Activated naive CD8-positive, alpha-beta T cell (primary cell): Measurements from ENCODE around the gene GREM1.

Experiments used
- H3K27ac Mint-ChIP-seq: one replicate; pipeline ENCODE4 v1.8.0; 2021; ENCODE audit warnings: mixed read lengths
- H3K27me3 Mint-ChIP-seq: one replicate; pipeline ENCODE4 v1.8.0; 2021; ENCODE audit warnings: mixed read lengths
- H3K36me3 Mint-ChIP-seq: one replicate; pipeline ENCODE4 v1.8.0; 2021; ENCODE audit warnings: mixed read lengths
- H3K4me1 Mint-ChIP-seq: one replicate; pipeline ENCODE4 v1.8.0; 2021; ENCODE audit warnings: low read depth, mixed read lengths
- H3K4me3 Mint-ChIP-seq: one replicate; pipeline ENCODE4 v1.8.0; 2021; ENCODE audit warnings: mild to moderate bottlenecking, mixed read lengths
- H3K9me3 Mint-ChIP-seq: one replicate; pipeline ENCODE4 v1.8.0; 2021; ENCODE audit warnings: low read depth, mixed read lengths

Gene GREM1

DNA sequence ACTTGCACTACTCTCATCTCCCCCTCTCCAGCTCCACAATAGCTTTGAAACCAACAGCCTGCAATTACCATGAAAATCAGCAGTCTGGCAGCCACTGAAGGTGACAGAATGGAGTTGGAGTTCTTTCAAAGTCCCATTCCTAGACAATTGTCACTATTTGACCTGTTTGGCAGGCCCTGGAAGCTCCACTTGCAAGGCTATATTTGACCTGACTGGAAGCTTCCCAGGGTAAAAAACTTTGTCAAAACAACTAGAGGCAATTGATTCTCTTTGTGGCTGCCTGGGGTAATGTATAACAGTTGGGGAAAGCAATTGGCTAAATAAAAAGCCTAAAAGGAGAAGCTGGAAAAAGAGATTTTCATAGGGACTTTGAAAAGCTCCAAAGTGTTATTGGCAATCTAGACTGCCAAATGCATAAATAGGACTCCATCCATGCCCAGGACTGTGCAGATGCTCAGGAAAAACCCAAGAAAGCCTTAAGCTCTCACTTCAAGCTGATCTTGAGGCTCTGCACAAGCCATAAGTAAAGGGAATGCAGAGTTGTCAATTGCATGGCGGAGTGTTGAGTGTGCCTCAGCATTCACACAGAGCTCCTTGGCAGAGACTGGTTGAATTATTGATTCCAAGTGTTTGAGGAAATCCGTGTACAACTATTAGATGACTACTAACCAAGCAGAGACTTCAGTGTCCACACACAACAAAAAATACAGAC lies 18.3 kb downstream of the GREM1 start:
- Mint-ChIP-seq H3K4me1 (no peaks in the 10 kb centered on the region), H3K4me3 (no peak overlapping the region), H3K27me3 (peaks cover 19% of the 10 kb centered on the region), H3K36me3 (no peaks in the 10 kb centered on the region), H3K27ac (no peak overlapping the region), H3K9me3 (peaks cover 10% of the 10 kb centered on the region)

DNA sequence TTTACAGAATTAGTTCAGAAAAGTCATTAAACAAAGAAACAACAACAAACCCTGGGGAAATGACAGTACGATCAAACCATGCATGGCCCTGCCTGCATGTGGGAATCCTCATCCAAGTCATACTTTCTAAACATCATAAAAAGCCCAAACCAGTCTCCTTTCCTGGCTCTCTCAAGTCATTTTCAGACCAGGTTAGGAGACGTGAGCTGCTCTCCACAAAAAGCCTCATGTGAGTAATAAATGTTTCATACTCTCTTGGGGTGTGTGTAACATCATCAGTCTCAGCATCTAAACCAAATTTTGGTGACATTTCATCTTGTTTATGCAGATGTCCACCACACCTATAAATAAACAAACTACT lies 18.9 kb downstream of the GREM1 start:
- Mint-ChIP-seq H3K36me3 (no peaks in the 10 kb centered on the region), H3K27ac (no peak overlapping the region), H3K4me3 (no peak overlapping the region), H3K27me3 (peaks cover 18% of the 10 kb centered on the region), H3K4me1 (no peaks in the 10 kb centered on the region), H3K9me3 (peaks cover 10% of the 10 kb centered on the region)

DNA sequence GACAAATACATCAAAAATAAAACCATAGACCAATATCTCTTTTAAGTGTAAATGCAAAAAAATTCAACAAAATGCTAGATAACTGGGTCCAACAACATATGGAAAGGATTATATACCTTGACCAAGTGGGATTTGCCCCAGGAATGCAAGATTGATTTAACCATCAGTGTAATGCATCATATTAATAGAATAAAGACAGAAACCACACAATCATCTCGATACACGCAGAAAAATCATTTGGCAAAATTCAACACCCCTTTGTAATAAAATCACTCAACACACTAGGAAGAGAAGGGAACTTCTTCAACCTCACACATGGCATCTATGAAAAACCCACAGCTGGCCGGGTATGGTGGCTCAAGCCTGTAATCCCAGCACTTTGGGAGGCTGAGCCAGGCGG lies 19.5 kb downstream of the GREM1 start:
- H3K36me3 Mint-ChIP-seq, result no peaks in the 10 kb centered on the region
- H3K9me3 Mint-ChIP-seq, result peaks cover 10% of the 10 kb centered on the region
- H3K4me1 Mint-ChIP-seq, result no peaks in the 10 kb centered on the region
- H3K27me3 Mint-ChIP-seq, result peaks cover 14% of the 10 kb centered on the region
- H3K27ac Mint-ChIP-seq, result no peak overlapping the region
- no peak overlapping the region for H3K4me3 Mint-ChIP-seq

DNA sequence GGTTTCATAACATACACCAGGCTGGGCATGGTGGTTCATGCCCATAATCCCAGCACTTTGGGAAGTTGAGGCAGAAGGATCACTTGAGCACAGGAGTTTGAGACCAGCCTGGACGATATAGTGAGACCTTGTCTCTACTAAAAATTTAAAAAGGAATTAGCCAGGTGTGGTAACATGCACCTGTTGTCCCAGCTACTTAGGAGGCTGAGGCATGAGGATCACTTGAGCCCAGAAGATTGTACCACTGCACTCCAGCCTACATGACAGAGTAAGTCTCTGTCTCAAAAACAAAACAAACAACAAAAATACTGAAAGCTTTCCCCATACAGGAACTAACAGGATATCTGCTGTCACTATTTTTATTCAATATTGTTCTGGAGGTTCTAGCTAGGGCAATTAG lies 20.9 kb downstream of the GREM1 start:
- Mint-ChIP-seq H3K27ac (no peak overlapping the region), H3K9me3 (peaks cover 13% of the 10 kb centered on the region), H3K4me3 (no peak overlapping the region), H3K27me3 (peaks cover 16% of the 10 kb centered on the region), H3K4me1 (no peaks in the 10 kb centered on the region), H3K36me3 (no peaks in the 10 kb centered on the region)

DNA sequence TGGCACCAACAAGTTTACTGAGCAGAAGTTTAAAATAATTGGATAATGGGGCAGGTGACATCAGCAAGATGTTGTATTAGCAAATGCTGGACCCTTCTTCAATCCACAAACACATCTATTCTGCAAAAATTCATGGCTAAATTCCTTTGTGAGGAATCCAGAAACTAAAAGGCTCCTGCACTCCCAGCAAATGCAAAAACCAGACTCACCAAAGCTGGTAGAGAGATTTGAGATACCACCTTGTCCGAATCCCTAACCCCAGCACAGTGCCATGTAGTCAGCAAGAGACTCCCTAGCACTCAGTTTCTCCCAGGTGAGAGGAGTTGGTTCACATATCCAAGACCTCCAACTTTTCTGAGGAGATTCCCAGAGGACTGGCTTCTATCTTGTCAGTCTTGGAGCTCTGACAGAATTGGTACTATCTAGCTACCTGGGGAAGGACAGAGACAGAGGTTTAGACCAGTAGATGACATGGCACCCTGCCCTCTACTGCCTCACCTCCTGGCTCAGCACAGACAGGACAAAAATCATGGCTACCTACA lies 21.8 kb downstream of the GREM1 start:
- Mint-ChIP-seq H3K4me1 (no peaks in the 10 kb centered on the region), H3K9me3 (peaks cover 13% of the 10 kb centered on the region), H3K27me3 (peaks cover 16% of the 10 kb centered on the region), H3K4me3 (no peak overlapping the region), H3K27ac (no peak overlapping the region), H3K36me3 (no peaks in the 10 kb centered on the region)

DNA sequence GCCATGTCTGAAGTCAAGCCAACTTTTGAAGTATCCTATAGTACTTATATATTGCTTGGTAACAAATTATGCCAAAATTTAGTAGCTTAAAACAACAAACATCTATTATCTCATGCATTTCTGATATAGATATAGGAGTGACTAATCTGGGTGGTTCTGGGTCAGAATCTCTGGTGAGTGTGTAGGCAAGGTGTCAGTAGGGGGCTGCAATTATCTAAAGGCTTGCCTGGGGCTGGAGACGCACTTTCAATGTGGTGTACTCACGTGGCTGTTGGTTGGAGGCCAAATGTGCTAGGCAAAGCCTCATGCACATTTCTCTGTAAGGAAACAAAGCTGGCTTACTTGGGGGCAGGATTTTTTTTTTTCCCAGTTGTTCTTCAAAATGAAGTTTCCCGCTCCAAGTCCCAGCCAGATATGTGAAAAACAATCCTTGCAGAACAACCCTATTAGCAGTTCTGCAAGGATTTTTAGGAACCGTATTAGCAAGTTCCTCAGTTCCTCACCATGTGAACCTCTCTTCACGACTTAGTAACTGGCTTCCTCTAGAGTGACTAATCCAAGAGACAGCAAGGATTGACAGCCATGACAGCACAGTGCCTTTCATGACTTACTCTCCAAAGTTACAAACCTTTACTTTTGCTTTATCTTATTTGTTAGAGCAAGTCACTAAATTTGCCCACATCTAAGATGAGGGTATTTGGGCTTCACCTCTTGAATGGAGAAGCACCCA lies 25.8 kb downstream of the GREM1 start:
- Mint-ChIP-seq H3K9me3 (peaks cover 13% of the 10 kb centered on the region), H3K4me3 (no peak overlapping the region), H3K4me1 (no peaks in the 10 kb centered on the region), H3K27ac (no peak overlapping the region), H3K27me3 (peaks cover 11% of the 10 kb centered on the region), H3K36me3 (no peaks in the 10 kb centered on the region)

DNA sequence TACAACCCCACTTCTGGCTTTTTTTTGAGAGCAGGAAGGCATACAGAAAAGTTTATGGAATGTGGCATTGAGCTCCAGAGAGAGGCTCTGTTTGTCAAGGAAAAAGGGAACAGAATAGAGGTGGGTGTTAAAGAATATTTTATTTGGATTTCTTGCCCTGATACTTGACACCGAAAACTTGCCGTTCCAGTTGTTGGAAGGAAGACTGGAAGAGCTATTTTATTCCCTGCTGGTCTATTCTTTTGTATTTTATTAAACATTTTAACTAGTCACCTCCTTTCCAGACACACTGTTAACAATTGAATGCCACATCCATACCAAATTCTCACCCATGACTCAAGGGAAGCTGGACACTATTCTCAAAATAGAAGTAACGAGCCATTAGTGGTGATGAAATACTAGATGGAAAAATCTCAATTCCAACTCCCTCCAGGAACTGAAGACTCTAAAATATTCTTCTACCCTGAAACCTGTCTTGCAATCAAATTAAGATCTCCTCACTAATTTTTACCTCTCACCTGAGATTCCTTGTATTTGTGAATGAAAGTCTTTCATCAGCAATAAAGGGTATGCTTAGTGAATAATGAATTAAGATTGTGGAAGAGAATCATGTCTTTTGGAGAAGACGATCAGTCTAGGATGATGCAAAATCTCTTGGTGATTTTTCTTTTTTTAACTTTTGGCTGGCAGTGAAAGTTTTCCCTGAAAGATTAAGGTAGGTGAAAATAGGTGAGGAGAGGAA lies 28.5 kb downstream of the GREM1 start:
- Mint-ChIP-seq H3K9me3 (peaks cover 3% of the 10 kb centered on the region), H3K27me3 (peaks cover 7% of the 10 kb centered on the region), H3K4me3 (no peak overlapping the region), H3K36me3 (no peaks in the 10 kb centered on the region), H3K27ac (no peak overlapping the region), H3K4me1 (no peaks in the 10 kb centered on the region)

DNA sequence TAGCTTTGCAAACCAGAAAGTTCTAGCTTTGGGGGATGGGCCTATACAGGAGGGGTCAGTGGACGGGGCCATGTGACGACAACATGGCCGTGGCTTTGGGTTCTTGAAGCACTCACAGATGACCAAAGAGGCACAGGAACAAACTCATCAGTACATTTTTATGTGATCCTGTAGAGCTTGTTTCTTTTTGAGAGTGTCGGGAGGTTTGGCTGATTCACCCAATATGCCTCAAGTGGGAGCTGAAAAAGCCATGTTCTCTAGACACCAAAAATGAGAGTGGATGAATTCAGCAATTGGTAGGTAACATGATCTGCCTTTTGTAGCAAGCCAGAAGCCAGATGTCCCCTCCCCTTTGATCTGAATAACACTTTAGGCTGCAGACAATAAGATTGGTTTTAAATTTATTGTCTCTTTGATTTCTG lies 30.1 kb downstream of the GREM1 start:
- Mint-ChIP-seq H3K27me3 (peaks cover 5% of the 10 kb centered on the region), H3K4me1 (no peaks in the 10 kb centered on the region), H3K36me3 (no peaks in the 10 kb centered on the region), H3K9me3 (peaks cover under 1% of the 10 kb centered on the region), H3K27ac (no peak overlapping the region), H3K4me3 (no peak overlapping the region)

DNA sequence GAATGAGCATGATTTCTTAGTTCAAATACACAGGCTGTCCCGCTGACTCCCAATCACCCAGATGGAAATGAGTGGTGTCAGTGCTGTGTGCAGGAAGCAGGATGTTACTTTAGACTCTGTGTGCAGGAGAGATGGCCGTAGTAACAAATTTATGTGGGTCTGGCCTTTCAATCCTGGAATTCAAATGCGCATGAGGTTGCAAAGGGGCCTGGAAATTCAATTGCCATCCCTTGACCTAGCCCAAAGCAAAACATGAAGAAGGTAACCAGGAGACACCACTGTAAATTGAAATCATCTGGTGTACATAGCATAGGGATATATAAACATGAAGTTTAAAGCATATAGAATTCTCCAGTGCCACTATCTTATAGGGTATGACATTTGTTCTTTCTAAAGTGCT lies 33.2 kb downstream of the GREM1 start:
- H3K4me3 Mint-ChIP-seq, result no peak overlapping the region
- no peaks in the 10 kb centered on the region for H3K9me3 Mint-ChIP-seq

DNA sequence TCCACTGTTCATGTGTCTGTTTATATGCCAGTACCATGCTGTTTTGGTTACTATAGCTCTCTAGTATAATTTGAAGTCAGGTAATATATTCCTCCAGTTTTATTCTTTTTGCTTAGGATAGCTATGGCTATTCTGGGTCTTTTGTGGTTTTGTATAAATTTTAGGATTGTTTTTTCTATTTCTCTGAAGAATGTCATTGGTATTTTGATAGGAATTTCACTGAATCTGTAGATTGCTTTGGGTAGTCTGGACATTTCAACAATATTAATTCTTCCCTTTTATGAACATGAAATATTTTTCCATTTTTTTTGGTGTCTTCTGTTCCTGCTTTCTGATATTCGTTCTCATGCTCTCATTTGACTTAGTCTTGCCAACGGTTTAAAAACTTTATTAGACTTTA lies 39.6 kb downstream of the GREM1 start:
- Mint-ChIP-seq H3K4me1 (no peaks in the 10 kb centered on the region), H3K27me3 (peaks cover 20% of the 10 kb centered on the region), H3K27ac (no peak overlapping the region), H3K9me3 (no peaks in the 10 kb centered on the region), H3K36me3 (no peaks in the 10 kb centered on the region), H3K4me3 (no peak overlapping the region)

More for the DNA sequence above, 33.2 kb downstream of the GREM1 start:
- no peak overlapping the region for H3K27ac Mint-ChIP-seq
- H3K36me3 Mint-ChIP-seq, result no peaks in the 10 kb centered on the region
- H3K4me1 Mint-ChIP-seq, result no peaks in the 10 kb centered on the region
- H3K27me3 Mint-ChIP-seq, result peaks cover 2% of the 10 kb centered on the region

DNA sequence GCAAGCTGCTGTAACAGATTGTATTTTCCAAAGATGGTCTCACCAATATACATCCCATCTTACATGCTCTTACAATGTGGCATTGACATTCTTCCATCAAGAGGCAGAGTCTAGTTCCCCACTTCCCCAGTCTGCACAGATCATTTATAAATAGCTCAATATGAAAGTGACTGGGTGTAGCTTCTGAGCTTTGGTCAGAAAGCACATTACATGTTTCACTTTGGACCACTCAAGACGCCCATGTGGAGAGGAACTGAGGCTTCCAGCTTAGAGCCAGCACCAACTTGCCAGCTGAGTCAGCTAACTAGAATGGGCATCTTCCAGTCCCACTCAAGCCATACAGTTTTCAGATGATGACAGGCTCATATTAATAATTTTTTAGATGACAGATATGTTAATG lies 45.5 kb downstream of the GREM1 start:
- no peak overlapping the region for H3K27ac Mint-ChIP-seq
- peaks cover 25% of the 10 kb centered on the region for H3K27me3 Mint-ChIP-seq
- H3K4me1 Mint-ChIP-seq, result no peaks in the 10 kb centered on the region
- no peaks in the 10 kb centered on the region for H3K9me3 Mint-ChIP-seq
- no peak overlapping the region for H3K4me3 Mint-ChIP-seq
- no peaks in the 10 kb centered on the region for H3K36me3 Mint-ChIP-seq

DNA sequence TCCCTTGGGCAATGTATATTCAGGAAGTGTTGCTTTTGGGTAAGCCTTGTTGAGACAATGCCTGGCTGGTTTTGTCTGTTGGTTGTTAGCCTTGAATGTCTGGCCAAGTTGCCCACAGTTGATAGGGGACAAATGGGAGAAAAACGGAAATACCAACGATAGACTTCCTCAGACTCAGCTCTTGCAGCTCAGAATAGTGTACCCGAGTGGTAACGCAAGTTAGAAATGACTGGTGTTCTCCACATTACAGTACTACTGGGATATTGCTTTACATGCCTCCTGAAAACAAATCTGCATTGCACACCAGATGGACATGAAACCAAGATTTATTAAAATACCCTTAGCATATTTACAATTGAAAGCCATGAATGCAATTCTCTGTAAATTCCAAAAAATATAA lies 47.4 kb downstream of the GREM1 start:
- no peak overlapping the region for H3K27ac Mint-ChIP-seq
- H3K9me3 Mint-ChIP-seq, result no peaks in the 10 kb centered on the region
- H3K27me3 Mint-ChIP-seq, result peaks cover 24% of the 10 kb centered on the region
- no peaks in the 10 kb centered on the region for H3K36me3 Mint-ChIP-seq
- no peaks in the 10 kb centered on the region for H3K4me1 Mint-ChIP-seq
- H3K4me3 Mint-ChIP-seq, result no peak overlapping the region

DNA sequence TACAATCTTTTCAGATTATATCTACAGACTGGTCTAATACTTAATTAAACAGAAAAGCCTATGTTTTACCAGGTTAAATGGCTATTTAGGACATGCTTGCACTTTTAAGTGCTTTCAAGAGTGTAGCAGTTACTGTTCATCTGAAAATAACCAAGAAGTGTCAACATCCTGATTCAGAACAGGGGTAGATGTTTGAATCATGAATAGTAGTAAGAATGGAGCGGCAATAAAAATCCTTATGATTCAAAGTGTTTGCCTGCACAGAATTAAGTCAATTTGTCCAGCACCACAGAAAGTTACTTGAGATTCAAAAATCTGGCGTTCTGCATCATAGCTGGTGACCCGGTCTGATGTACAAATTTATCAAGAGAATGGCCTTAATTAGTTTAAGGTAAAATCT lies 48.3 kb downstream of the GREM1 start:
- Mint-ChIP-seq H3K27ac (no peak overlapping the region), H3K4me3 (no peak overlapping the region), H3K27me3 (peaks cover 20% of the 10 kb centered on the region), H3K4me1 (no peaks in the 10 kb centered on the region), H3K36me3 (no peaks in the 10 kb centered on the region), H3K9me3 (no peaks in the 10 kb centered on the region)

DNA sequence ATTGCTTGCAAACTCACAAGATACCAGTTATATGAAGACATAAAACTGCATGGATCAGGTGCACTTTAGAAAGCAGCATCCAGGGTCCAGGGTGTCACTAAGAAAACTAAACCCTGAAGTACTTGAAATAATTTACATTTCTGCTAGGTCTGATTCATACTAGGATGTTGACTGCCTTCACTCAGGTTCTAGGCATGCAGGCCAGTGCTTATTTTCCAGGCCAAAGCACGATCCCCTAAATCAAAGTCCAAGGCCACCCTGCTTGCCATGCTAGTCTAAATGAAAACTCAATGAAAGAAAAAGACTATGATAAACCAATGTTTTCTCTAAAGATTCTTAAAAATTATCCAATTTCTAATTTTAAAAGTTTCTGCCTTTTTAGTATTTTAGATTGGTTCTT lies 49.4 kb downstream of the GREM1 start:
- Mint-ChIP-seq H3K27me3 (peaks cover 12% of the 10 kb centered on the region), H3K27ac (no peak overlapping the region), H3K36me3 (no peaks in the 10 kb centered on the region), H3K4me1 (no peaks in the 10 kb centered on the region), H3K9me3 (no peaks in the 10 kb centered on the region), H3K4me3 (no peak overlapping the region)

DNA sequence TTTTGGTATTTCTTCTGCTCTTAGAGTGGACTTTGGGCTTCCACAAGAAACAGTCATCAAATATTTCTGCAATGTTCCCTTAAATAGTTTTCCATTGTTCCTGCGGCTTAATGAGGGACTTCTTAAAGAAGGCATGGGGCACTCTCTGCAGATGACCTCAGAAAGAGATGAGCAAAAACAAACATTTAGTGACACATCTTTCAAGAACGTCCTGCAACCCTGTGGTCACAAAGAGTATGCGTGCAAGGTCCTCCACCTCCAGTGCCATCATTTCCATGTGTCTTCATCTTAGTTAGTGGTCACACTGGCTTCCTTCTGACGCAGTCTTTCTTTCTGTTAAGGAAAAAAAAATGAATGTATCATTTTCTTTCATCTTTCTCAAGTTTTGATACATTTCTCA lies 56.2 kb downstream of the GREM1 start:
- no peaks in the 10 kb centered on the region for H3K36me3 Mint-ChIP-seq
- no peaks in the 10 kb centered on the region for H3K9me3 Mint-ChIP-seq
- no peak overlapping the region for H3K27ac Mint-ChIP-seq
- H3K4me1 Mint-ChIP-seq, result no peaks in the 10 kb centered on the region
- H3K4me3 Mint-ChIP-seq, result no peak overlapping the region
- peaks cover 2% of the 10 kb centered on the region for H3K27me3 Mint-ChIP-seq
